Keratinocyte (primary cell): ENCODE data around the gene CSN1S1.

Experiments used
- EZH2 ChIP-seq: IDR thresholded peaks from one replicate; pipeline ENCODE4 v1.6.1; 2012; ENCODE audit warnings: inconsistent platforms, mild to moderate bottlenecking, low read length, moderate library complexity
- TF ChIP-seq, protein P1 (sequence below), 3 experiments: IDR thresholded peaks in 1 of 3; conservative IDR thresholded peaks in 1 of 3; optimal IDR thresholded peaks in 1 of 3; 2 replicates in 2 of 3; 3 replicates in 1 of 3; pipeline versions ENCODE3 to v1.5.1; 2011; ENCODE audit warnings: low read length in 3 of 3, mild to moderate bottlenecking in 3 of 3, moderate library complexity in 2 of 3, control low read depth in 1 of 3, inconsistent platforms in 1 of 3; ENCODE audit not compliant: insufficient read depth in 2 of 3; ENCODE audit errors: extremely low read depth in 1 of 3

GRCh38 chr4:69991016-69991415 lies 60.1 kb downstream of the CSN1S1 start:
- TF ChIP-seq EZH2: no peak
- TF ChIP-seq, protein P1, sequence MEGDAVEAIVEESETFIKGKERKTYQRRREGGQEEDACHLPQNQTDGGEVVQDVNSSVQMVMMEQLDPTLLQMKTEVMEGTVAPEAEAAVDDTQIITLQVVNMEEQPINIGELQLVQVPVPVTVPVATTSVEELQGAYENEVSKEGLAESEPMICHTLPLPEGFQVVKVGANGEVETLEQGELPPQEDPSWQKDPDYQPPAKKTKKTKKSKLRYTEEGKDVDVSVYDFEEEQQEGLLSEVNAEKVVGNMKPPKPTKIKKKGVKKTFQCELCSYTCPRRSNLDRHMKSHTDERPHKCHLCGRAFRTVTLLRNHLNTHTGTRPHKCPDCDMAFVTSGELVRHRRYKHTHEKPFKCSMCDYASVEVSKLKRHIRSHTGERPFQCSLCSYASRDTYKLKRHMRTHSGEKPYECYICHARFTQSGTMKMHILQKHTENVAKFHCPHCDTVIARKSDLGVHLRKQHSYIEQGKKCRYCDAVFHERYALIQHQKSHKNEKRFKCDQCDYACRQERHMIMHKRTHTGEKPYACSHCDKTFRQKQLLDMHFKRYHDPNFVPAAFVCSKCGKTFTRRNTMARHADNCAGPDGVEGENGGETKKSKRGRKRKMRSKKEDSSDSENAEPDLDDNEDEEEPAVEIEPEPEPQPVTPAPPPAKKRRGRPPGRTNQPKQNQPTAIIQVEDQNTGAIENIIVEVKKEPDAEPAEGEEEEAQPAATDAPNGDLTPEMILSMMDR (optimal IDR thresholded peaks at IDR 0.05 in 1 of 3, IDR thresholded peaks at IDR 0.05 in 1 of 3, conservative IDR thresholded peaks at IDR 0.05 in 1 of 3; ENCODE audit: extremely low read depth in 1 of 3, insufficient read depth in 2 of 3, low read length in 3 of 3): no peak
